B cell (primary cell): ENCODE results near the gene ANAPC15. TPM values are rescaled to one million over a fixed set of nuclear protein-coding genes. Genes with fewer than 3 reads are reported as not detected.

Experiments used
- ATAC-seq: fragments of 200-7000 bp; cut with Tn5 transposase; one replicate; pipeline ENCODE4 v1.10.0; 2021; ENCODE audit warnings: low read depth, mild to moderate bottlenecking, moderate number of reproducible peaks, moderate library complexity
- CTCF ChIA-PET: fragments of 350-600 bp; sonication (Branson Sonifier 250); formaldehyde crosslinking; loops from one replicate; lab custom pipeline; 2021; ENCODE audit warnings: antibody characterized with exemption, inconsistent platforms; lab: Charles Lee
- POLR2A ChIA-PET: fragments of 350-600 bp; sonication (Branson Sonifier 250); formaldehyde crosslinking; loops from one replicate; lab custom pipeline; 2021; ENCODE audit warnings: antibody characterized with exemption; lab: Charles Lee
- DNase-seq: peaks from one replicate; pipeline ENCODE4 v3.0.0; 2013
- H2AFZ ChIP-seq: 2 replicates; pipeline ENCODE4 v1.6.1; 2012; ENCODE audit warnings: mild to moderate bottlenecking, low read depth, low read length; ENCODE audit not compliant: insufficient read depth, poor library complexity, severe bottlenecking
- H3K27ac ChIP-seq, 2 donors: 1 replicate in 1 of 2; 2 replicates in 1 of 2; pipeline ENCODE4 v1.5.1; 2012 to 2013; ENCODE audit warnings: low read length in 2 of 2, mild to moderate bottlenecking in 2 of 2, moderate library complexity in 1 of 2
- H3K27me3 ChIP-seq, 4 experiments: fragments of 200-600 bp in 1 of 4; sonication (generic) in 1 of 4; replicated peaks in 1 of 4; 1 replicate in 2 of 4; 2 replicates in 2 of 4; pipeline versions ENCODE4 v1.6.1 to v1.7.0; 2013 to 2016; ENCODE audit warnings: low read length in 3 of 4, mild to moderate bottlenecking in 2 of 4, mixed read lengths in 1 of 4, moderate library complexity in 1 of 4; ENCODE audit not compliant: insufficient read depth in 4 of 4, control insufficient read depth in 3 of 4; ENCODE audit errors: control extremely low read depth in 1 of 4
- H3K36me3 ChIP-seq, 2 experiments: replicated peaks in 1 of 2; 1 replicate in 1 of 2; 2 replicates in 1 of 2; pipeline versions ENCODE4 v1.6.1 to v1.7.1; 2013; ENCODE audit warnings: low read length in 1 of 2; ENCODE audit not compliant: insufficient read depth in 2 of 2, control insufficient read depth in 1 of 2; ENCODE audit errors: control extremely low read depth in 1 of 2, extremely low read depth in 1 of 2
- H3K4me1 ChIP-seq, 2 donors: fragments of 200-600 bp in 1 of 2; sonication (generic) in 1 of 2; 1 replicate in 1 of 2; 2 replicates in 1 of 2; pipeline versions ENCODE4 v1.5.1 to v1.6.1; 2013 to 2017; ENCODE audit warnings: low read length in 2 of 2; ENCODE audit not compliant: control insufficient read depth in 2 of 2, insufficient read depth in 2 of 2
- H3K4me2 ChIP-seq: replicated peaks from 2 replicates; pipeline ENCODE3; 2012; ENCODE audit warnings: mild to moderate bottlenecking, low read depth, low read length; ENCODE audit not compliant: poor library complexity, severe bottlenecking
- H3K4me3 ChIP-seq, 5 experiments: fragments of 200-600 bp in 1 of 5; sonication (generic) in 1 of 5; 1 replicate in 3 of 5; 2 replicates in 2 of 5; pipeline versions ENCODE4 v1.5.1 to v1.7.0; 2011 to 2016; ENCODE audit warnings: low read length in 4 of 5, mild to moderate bottlenecking in 4 of 5, low read depth in 2 of 5, control low read depth in 1 of 5, moderate library complexity in 1 of 5; ENCODE audit not compliant: insufficient read depth in 1 of 5; ENCODE audit errors: control extremely low read depth in 1 of 5, extremely low read depth in 1 of 5
- H3K79me2 ChIP-seq: fragments of 200-600 bp; sonication (generic); one replicate; pipeline ENCODE4 v1.6.0; 2016; ENCODE audit warnings: low read length; ENCODE audit not compliant: control insufficient read depth, insufficient read depth
- H3K9ac ChIP-seq: fragments of 200-600 bp; sonication (generic); 2 replicates; pipeline ENCODE4 v1.6.1; 2017; ENCODE audit warnings: mild to moderate bottlenecking, low read length, moderate library complexity
- H3K9me3 ChIP-seq, 3 donors: one replicate each; pipeline versions ENCODE4 v1.6.1 to v1.7.1; 2013; ENCODE audit warnings: low read length in 2 of 3; ENCODE audit not compliant: control insufficient read depth in 2 of 3, insufficient read depth in 1 of 3; ENCODE audit errors: control extremely low read depth in 1 of 3
- H4K20me1 ChIP-seq: 2 replicates; pipeline ENCODE4 v1.6.0; 2012; ENCODE audit warnings: mild to moderate bottlenecking, low read length; ENCODE audit not compliant: insufficient read depth, control insufficient read depth, poor library complexity, severe bottlenecking
- H3K27ac Mint-ChIP-seq: one replicate; pipeline ENCODE4 v1.8.0; 2021; ENCODE audit warnings: mixed read lengths
- H3K27me3 Mint-ChIP-seq: one replicate; pipeline ENCODE4 v1.8.0; 2021; ENCODE audit warnings: mixed read lengths
- H3K4me1 Mint-ChIP-seq: one replicate; pipeline ENCODE4 v1.8.0; 2021; ENCODE audit warnings: mixed read lengths
- H3K4me3 Mint-ChIP-seq: one replicate; pipeline ENCODE4 v1.8.0; 2021; ENCODE audit warnings: mixed read lengths
- H3K9me3 Mint-ChIP-seq: one replicate; pipeline ENCODE4 v1.8.0; 2022; ENCODE audit warnings: mixed read lengths; ENCODE audit not compliant: insufficient read depth
- CTCF ChIP-seq: fragments of 200-600 bp; IDR thresholded peaks from one replicate; pipeline ENCODE4 v1.8.0; 2022; ENCODE audit warnings: antibody characterized with exemption, mild to moderate bottlenecking
- EZH2 ChIP-seq: IDR thresholded peaks from 2 replicates; pipeline ENCODE4 v1.6.1; 2012; ENCODE audit warnings: borderline replicate concordance, low read depth, mild to moderate bottlenecking, moderate library complexity, low read length; ENCODE audit not compliant: insufficient read depth, poor library complexity, severe bottlenecking
- WGBS: methylation state at CpG from one replicate; pipeline ENCODE4 v1.1.5; 2013; ENCODE audit warnings: missing lambda C conversion rate; ENCODE audit not compliant: insufficient coverage; 5-methylcytosine and 5-hydroxymethylcytosine counted together
- intact Hi-C: fragments of 100-400 bp; cut with micrococcal nuclease; formaldehyde crosslinking; loops from one replicate; pipeline ENCODE4 v1.10.0; 2022
- polyA plus RNA-seq: library from polyadenylated mRNA; depleted of rRNA; stranded (reverse); fragments of >200 nt; gene quantifications from 2 replicates; pipeline ENCODE4 v1.2.3, GENCODE V29; 2012
- total RNA-seq, 2 donors: library from RNA; stranded (reverse); fragments of 120-200 nt in 1 of 2; gene quantifications; 1 replicate in 1 of 2; 2 replicates in 1 of 2; pipeline versions ENCODE4 v1.2.3 to v1.2.4, GENCODE V29; 2013 to 2022

ANAPC15 gene
- total and polyA plus RNA-seq, 2 donors (not counting 1 experiment from before 2014, with no cell fraction given) = 27.1 to 27.7 TPM

DNA sequence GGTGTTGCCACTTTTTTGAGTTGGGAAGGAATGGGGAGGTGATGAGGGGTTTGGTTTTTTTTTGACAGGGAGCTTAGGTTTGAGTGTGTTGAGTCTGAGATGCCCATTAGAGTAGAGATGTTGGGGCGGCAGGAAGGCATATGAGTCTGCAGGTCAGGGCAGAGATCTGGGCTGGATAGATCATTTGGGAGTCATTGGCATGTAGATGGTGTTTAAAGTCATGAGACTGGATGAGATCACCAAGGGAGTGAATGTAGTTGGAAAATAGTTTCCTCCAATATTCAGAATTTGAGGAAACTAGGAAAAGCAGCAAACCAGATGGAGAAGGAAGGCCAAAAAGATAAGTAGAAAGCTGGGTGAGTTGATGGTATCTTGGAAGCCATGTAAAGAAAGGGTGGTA is 2.1 kb upstream of the ANAPC15 start:
- H2AFZ ChIP-seq = no peak overlapping the region
- no peaks in the 10 kb centered on the region for H3K9me3 Mint-ChIP-seq
- no peak overlapping the region for H3K4me2 ChIP-seq
- DNase-seq (no peak), ATAC-seq (no peak)
- H3K79me2 ChIP-seq = peaks cover 7% of the 10 kb centered on the region
- no peak overlapping the region for H3K9ac ChIP-seq
- intact Hi-C loops = no loop called here
- TF ChIP-seq CTCF (no peak), EZH2 (no peak)
- peaks cover 14 to 19% of the 10 kb centered on the region in 2 donors for H3K4me1 ChIP-seq
- no peak overlapping the region for H3K4me3 ChIP-seq
- ChIA-PET POLR2A (no interaction called here), CTCF (no interaction called here)
- H3K4me1 Mint-ChIP-seq = peaks cover 20% of the 10 kb centered on the region
- WGBS = 100% methylated on average over 1 of the region's 1 CpG
- peaks cover 28% of the 10 kb centered on the region for H3K27me3 Mint-ChIP-seq
- H3K27me3 ChIP-seq = peaks cover 0 to 25% (median 0%) of the 10 kb centered on the region in 4 experiments
- H3K9me3 ChIP-seq = no peaks in the 10 kb centered on the region
- no peak overlapping the region for H3K4me3 Mint-ChIP-seq
- H3K36me3 ChIP-seq = peaks cover 0 to 6% of the 10 kb centered on the region in 2 experiments
- H3K27ac ChIP-seq = no peak overlapping the region
- no peak overlapping the region for H3K27ac Mint-ChIP-seq
- H4K20me1 ChIP-seq = no peaks in the 10 kb centered on the region

GRCh38 chr11:72112978-72113808 is 698 bp upstream of the ANAPC15 start:
- ChIA-PET CTCF (interaction anchor here (1.1 to 2.2 kb wide), 5 partner anchors 22 to 88 kb away, joined by 3 to 10 read pairs (median 4); no protein-coding TSS in a partner anchor), POLR2A (interaction anchor here (0.6 to 1.8 kb wide), 5 partner anchors 22 to 122 kb away, joined by 3 to 6 read pairs (median 6); no protein-coding TSS in a partner anchor)
- TF ChIP-seq EZH2 (no peak), CTCF (no peak)
- Mint-ChIP-seq H3K27ac (peak overlapping the region; percentile 98), H3K4me3 (peak overlapping the region; percentile 93), H3K4me1 (peaks cover 20% of the 10 kb centered on the region), H3K9me3 (no peaks in the 10 kb centered on the region), H3K27me3 (peaks cover 14% of the 10 kb centered on the region)
- peak overlapping the region; percentile 78 for H2AFZ ChIP-seq
- peaks cover 0 to 12% (median 0%) of the 10 kb centered on the region in 4 experiments for H3K27me3 ChIP-seq
- intact Hi-C loops = loop anchor here (1.0 to 2.0 kb wide), 8 partner anchors 10 to 326 kb away; partner anchors contain the start of genes CLPB, LAMTOR1, LRRC51 and NUMA1
- H4K20me1 ChIP-seq = no peaks in the 10 kb centered on the region
- no peaks in the 10 kb centered on the region for H3K9me3 ChIP-seq
- peaks cover 14 to 19% of the 10 kb centered on the region in 2 donors for H3K4me1 ChIP-seq
- peaks cover 0 to 19% of the 10 kb centered on the region in 2 experiments for H3K36me3 ChIP-seq
- peak overlapping the region; percentile 95 for H3K27ac ChIP-seq
- ATAC-seq (no peak), DNase-seq (no peak)
- peaks cover 8% of the 10 kb centered on the region for H3K79me2 ChIP-seq
- peak overlapping the region; percentile 67 to 94 (median 78) for H3K4me3 ChIP-seq
- peak overlapping the region; percentile 74 for H3K9ac ChIP-seq
- peak overlapping the region; percentile 81 for H3K4me2 ChIP-seq
- WGBS = 70% methylated on average over 7 of the region's 9 CpGs
